Measurements from ENCODE around the gene FAM13A.

FAM13A gene

GRCh38 chr4:89042055-89042454 is 14.9 kb downstream of the FAM13A start:
- H3K4me3 ChIP-seq (ENCODE audit: low read depth, low read length) = no peak overlapping the region
- TF ChIP-seq CTCF (IDR thresholded peaks at IDR 0.05; ENCODE audit: low read depth, low read length) = no peak

- TF ChIP-seq CTCF (IDR thresholded peaks at IDR 0.05; ENCODE audit: low read depth, low read length) = no peak
- no peak overlapping the region for H3K4me3 ChIP-seq (ENCODE audit: low read depth, low read length)
Measured at GRCh38 chr4:89039730-89040338, 17.2 kb downstream of the FAM13A start.

- no peak overlapping the region for H3K4me3 ChIP-seq (ENCODE audit: low read depth, low read length)
- TF ChIP-seq CTCF (IDR thresholded peaks at IDR 0.05; ENCODE audit: low read depth, low read length) = no peak
Measured at GRCh38 chr4:89036535-89036934, 20.4 kb downstream of the FAM13A start.

GRCh38 chr4:89031272-89031671 is 25.7 kb downstream of the FAM13A start:
- no peak for TF ChIP-seq CTCF (IDR thresholded peaks at IDR 0.05; ENCODE audit: low read depth, low read length)
- no peak overlapping the region for H3K4me3 ChIP-seq (ENCODE audit: low read depth, low read length)

GRCh38 chr4:89029591-89029990 is 27.4 kb downstream of the FAM13A start:
- H3K4me3 ChIP-seq (ENCODE audit: low read depth, low read length) = no peak overlapping the region
- no peak for TF ChIP-seq CTCF (IDR thresholded peaks at IDR 0.05; ENCODE audit: low read depth, low read length)

- no peak for TF ChIP-seq CTCF (IDR thresholded peaks at IDR 0.05; ENCODE audit: low read depth, low read length)
- H3K4me3 ChIP-seq (ENCODE audit: low read depth, low read length) = no peak overlapping the region
Measured at GRCh38 chr4:89026542-89026941, 30.4 kb downstream of the FAM13A start.

GRCh38 chr4:89024051-89024675 is 32.8 kb downstream of the FAM13A start:
- TF ChIP-seq CTCF (IDR thresholded peaks at IDR 0.05; ENCODE audit: low read depth, low read length) = peak; percentile 48; the same call in 1 of the 2 replicates
- no peak overlapping the region for H3K4me3 ChIP-seq (ENCODE audit: low read depth, low read length)
